ENCODE measurements around the gene ARG2. TPM values are rescaled to one million over a fixed set of nuclear protein-coding genes. Genes with fewer than 3 reads are reported as not detected.
"Not testable (repeated sequence)": the region's sequence is repeated elsewhere in the genome, so short reads cannot be mapped to it uniquely, and the experiment has no call there.

The ARG2 gene
- total RNA-seq, 1 donor = 28.0 TPM

DNA sequence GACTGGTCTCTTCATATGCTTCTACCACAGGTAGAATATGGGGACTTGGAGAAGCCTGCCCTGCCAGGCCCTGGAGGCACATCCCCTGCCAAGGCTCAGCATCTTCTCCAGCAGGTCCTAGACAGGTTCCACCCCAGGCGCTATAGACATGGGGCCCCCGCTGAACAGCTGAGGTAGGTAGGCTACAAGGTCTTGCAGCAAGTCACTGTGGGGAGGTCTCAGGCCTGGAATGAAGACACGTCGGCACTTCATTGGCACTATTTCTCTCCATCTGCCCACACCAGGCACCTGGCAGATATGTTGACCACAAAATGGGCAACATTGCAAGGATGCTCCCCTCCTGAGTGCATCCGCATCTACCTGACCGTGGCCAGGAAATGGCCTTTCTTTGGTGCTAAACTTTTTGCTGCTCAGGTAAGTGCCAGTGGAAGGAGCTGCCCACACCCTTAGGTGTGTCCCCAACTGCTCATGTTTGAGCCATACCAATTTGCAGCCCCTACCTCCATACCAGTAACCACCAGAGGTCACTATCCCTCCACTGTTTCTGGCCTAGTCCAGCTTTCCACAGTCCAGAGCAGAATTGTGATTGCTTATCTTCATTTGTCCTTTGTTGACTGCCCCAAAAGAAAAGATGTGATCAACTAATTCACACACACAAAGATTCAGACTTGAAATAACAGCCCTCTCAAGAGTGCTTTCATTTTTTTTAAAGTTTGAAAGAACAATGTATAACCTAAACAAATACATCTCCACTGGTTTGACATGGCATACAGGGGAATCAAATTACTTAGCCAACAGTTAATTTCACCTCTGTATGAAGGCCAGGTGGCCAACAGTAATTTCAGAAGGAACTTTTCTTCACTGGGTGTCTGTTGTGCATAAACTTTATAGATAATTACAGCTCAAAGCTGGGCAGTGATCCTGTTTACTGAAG lies 35.7 kb upstream of the ARG2 start:
- peak in 2 of 3 donors; percentile 45 to 68 for DNase-seq (ENCODE audit: low read depth in 2 of 3, low spot score in 2 of 3)

DNA sequence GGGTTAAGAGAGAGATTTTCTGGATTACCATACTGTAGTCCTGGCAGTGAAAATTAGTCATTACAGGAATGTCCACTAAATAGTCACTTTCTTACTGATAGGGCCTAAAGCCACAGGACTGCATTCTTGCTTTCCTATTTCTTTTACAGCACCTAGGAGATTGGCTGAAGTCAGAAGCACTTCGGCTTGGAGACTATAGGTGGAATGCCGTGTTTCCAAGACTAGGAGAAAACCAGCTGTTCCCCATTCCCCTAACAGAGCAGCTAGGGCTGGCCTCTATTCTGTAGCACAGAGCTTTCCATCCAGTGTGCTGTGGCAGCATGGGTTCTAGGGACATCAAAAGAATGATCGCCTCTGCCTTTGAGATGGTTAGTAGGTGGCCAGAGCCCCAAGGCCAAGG lies 34.7 kb upstream of the ARG2 start:
- DNase-seq (ENCODE audit: low read depth in 2 of 3, low spot score in 2 of 3) = no peak

DNA sequence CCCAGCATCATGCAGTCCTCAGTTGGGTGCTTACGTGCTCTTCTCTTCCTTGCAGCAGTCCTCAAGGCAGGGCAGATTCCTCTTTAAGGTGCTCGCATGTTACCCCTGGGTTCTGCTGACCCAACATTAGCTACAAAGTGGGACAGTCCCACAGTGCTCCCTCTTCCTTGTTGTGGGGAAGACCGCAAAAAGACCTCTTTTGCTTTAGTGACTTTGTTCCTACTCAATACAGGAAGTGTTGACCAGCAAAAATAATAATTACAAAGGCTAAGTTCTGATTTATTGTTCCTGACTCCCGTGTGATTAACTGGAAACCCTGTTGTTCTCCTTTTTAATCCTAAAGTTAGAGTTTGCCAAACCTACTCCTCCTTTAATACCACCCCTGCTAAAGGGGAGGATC lies 33.4 kb upstream of the ARG2 start:
- no peak for DNase-seq (ENCODE audit: low read depth in 2 of 3, low spot score in 2 of 3)

DNA sequence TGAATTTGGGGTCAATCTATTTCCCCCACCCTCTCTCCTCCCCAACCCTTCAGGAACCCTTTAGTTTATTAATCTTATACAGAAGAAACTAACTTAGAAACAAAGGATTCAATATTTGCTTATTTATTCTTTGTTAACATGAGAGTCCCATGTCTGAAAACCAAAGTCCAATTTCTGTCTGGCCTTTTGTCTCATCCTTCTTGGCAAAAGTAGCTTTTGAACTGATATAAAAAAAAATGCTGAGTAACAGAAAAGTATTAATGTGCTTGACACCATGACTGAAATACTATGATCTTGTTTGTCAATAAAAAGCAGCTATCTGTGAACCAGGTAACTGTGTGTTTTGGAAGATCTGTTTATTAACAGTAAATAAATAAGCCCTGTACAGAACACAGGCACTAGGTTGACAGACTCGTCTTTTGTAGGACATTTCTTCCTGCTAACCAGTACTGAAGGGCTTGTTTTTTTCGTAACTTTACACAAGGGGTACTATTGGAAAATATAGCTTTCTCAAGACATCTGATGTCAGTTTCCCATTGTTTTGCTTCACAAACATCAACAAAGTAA lies 30.4 kb upstream of the ARG2 start:
- no peak for DNase-seq (ENCODE audit: low read depth in 2 of 3, low spot score in 2 of 3)

DNA sequence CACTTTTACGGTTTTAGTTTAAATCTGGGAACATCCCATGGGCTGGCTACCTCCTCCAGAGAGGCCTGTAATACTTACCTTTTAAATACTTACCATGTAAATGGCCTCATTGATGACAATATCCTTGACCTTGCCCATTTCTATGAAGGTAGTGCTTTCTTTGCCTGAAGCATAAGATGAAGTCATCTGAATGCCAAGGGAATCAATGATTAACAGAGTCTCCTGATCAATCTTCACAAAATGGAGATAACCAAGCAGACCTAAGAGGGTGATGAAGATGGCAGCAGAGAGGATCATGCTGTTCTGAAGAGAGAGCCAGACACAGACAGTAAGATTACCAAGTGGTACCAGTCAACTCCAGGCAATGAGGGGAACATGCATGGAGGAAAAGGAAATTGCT lies 26.1 kb upstream of the ARG2 start:
- DNase-seq (ENCODE audit: low read depth in 2 of 3, low spot score in 2 of 3) = not testable (repeated sequence)

DNA sequence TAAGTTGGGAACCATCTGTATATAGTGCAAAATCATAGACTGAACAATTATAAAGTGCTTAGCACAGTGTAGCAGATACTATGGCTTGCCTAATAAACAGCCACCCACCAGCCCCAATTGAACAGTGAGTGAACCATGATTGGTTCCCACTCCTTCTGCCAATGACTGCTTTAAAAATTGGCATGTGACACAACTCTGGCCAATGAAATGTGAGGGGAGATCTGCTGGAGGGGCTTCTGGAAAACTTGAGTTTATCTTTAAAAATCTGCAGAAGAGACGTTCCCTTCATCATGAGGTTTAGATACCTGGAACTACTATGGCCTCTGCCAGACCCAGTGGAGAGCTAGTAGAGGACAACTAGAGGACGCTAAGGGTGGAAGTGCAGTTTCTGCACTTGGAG lies 24.3 kb upstream of the ARG2 start:
- no peak for DNase-seq (ENCODE audit: low read depth in 2 of 3, low spot score in 2 of 3)

DNA sequence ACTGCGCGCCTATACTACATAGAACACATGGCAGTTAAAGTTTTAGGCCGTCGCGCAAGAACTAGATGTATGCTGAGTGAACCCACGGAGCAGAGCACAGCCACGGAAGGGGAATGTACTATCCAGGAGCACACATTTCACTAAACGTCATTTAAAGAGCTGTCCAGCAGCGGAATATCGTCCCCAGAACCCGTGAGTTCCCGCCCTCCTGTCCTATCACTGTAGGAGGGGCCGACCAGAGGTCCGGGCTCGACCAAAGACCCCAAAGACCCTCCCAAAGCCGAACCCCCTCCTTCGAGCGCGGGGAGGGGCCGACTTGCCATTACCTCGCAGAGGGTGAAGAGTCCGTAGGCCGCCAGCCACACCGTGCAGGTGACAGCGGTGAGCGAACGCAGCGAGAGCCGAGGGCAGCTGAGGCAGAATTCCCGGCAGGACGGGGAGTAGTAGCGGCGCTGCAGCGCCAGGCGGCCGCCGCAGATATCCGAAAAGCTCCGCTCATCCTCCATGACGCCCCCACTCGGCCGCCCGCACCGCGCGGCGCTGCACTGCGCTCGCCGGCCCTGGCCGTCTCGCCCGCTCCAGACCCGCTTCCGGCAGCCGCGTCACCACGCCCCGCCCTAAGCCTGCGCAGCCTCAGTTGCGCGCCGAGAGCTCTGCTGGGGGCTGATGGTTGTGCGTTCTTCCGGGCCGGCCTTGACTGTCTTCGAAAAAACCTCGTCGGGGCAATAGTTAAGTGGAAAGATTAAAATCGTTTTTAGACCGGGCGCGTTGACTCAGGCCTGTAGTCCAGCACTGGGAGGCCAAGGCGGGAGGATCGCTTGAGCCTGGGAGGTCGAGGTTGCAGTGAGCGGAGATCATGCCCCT lies 19.8 kb upstream of the ARG2 start, which contains the start of gene PIGH:
Gene PIGH (minus strand): TSS at position 571 of the 864 bp plus-strand sequence. CDS start 65 bp downstream, at position 506.
- peak; percentile 84 to 95 (median 90) for DNase-seq (ENCODE audit: low read depth in 2 of 3, low spot score in 2 of 3)

DNA sequence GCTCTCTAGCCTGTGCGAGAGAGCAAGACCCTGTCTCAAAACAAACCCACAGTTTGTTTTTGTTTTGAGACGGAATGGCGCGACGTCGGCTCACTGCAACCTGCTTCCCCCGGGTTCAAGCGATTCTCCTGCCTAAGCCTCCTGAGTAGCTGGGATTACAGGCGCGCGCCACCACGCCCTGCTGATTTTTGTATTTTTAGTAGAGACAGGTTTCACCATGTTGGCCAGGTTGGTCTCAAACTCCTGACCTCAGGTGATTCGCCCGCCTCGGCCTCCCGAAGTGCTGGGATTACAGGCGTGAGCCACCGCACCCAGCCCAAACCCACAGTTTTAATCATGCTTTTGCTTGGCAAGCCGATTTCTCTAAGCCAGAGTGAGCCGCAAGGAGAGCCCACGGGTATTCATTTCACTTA lies 19.2 kb upstream of the ARG2 start:
- not testable (repeated sequence) for DNase-seq (ENCODE audit: low read depth in 2 of 3, low spot score in 2 of 3)

DNA sequence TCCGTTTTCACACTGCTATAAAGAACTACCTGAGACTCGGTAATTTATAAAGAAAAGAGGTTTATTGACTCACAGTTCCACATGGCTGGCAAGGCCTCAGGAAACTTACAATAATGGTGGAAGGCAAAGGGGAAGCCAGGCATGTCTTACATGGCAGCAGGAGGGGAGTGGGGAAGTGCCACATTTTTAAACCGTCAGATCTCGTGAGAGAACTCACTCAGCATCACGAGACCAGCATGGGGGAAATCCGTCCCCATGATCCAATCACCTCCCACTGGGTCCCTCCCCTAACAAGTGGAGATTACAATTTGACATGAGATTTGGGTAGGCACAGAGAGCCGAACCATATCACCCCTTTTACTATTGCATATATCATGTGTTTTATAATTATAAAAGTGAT lies 17.6 kb upstream of the ARG2 start:
- DNase-seq (ENCODE audit: low read depth in 2 of 3, low spot score in 2 of 3) = no peak

DNA sequence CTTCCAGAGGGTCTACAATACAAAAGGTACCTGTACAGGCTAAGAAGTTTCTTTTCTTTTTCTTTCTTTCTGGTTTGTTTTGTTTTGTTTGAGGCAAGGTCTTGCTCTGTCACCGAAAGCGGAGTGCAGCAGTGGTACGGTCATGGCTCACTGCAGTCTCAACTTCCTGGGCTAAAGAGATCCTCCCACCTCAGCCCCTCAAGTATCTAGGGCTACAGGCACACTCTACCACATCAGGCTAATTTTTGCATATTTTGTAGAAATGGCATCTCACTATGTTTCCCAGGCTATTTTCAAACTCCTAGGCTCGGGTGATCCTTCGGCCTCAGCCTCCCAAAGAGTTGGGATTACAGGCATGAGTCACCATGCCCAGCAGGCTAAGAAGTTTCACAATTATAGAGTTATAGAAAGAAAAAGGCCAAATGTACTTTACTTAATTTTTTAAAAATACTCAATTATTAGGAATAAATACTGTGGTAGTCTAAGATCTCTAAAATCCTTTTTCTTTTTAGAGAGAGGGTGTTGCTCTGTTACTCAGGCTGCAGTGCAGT lies 16.6 kb upstream of the ARG2 start:
- no peak for DNase-seq (ENCODE audit: low read depth in 2 of 3, low spot score in 2 of 3)

DNA sequence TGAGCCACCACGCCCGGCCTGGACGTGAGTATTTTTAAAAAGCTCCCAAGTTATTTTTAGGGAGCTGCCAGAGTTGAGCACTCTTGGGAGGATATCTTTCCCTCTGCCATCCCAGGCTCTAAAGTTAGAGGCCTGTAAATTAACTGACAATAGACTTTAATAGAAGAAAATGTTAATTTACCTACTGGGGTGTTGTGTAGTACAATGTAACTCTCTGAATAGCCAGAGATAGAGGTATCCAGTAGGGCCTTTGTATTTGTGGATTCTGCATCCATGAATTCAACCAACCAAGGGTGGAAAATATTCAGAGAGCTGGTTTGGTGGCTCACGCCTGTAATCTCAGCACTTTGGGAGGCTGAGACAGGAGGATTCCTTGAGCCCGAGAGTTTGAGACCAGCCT lies 12.1 kb upstream of the ARG2 start:
- DNase-seq (ENCODE audit: low read depth in 2 of 3, low spot score in 2 of 3) = no peak

DNA sequence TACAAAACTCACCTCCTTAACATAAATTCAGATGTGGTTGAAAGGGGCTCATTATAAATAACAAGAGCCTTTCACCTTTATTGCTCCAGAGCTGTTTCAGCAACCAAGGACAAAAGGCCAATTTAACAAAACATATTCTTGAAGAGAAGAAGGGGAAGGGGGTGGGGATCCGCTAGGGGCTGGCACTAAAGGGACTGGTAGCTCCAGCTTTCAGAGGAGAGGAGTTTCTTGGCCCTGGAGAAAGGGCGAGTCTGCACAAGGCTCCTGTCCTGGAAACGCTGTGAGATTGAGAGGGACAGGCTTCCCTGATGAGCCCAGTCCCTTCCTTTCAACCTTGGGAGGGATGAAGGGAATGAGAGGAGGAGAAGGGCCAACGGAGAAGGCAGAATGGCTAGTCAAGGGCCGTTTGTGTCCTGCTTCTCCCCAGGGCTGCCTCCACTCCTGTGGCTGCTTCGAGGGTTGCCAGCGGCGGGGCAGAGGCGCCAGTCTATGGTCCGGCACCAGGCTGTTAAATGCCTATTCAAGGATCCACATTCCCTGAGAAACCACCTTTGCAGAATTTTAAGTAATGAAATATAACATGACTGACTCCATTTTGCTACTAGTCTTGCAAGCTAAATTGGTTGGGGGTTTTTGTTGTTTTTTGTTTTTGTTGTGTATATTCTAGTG lies 9.9 kb upstream of the ARG2 start:
- no peak for DNase-seq (ENCODE audit: low read depth in 2 of 3, low spot score in 2 of 3)

DNA sequence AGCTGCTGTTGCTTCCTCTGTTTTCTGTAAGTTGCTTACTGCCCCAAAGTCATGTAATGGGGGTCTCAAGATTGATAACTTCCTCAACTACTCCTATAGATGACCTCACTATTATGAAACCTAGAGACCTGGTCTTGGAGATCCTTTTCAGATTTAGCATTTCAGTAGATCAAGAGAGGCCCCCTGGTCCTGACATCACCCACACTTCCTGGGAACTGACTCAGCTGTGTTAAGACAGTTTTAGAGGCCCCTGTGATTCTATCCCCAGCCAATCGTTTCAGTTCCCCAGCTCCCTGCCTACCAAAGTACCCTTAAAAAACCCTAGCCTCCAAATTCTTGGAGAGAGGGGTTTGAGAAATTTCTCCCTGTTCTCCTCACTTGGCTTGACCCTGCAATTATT lies 9.2 kb upstream of the ARG2 start:
- no peak for DNase-seq (ENCODE audit: low read depth in 2 of 3, low spot score in 2 of 3)

DNA sequence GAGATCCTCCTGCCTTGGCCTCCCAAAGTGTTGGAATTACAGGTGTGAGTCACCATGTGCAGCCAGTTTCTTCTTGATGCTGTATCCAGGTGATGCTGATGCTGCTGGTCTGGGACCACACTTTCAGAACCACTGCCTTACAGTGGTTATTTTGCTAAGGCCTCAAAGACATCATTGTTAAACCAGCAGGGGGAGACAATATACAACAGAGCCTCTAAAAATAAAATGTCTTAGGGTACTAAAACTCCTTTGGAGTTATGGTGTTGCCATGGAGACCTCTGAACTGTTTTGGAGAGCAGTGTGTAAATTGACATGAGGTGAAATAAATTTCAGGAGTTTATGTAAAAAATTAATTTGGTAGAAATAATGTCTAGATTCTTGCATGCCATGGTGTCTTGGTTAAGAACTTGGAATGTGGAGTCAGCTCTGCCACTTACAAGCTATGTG lies 1.1 kb upstream of the ARG2 start:
- peak; percentile 39 to 94 (median 80) for DNase-seq (ENCODE audit: low read depth in 2 of 3, low spot score in 2 of 3)

DNA sequence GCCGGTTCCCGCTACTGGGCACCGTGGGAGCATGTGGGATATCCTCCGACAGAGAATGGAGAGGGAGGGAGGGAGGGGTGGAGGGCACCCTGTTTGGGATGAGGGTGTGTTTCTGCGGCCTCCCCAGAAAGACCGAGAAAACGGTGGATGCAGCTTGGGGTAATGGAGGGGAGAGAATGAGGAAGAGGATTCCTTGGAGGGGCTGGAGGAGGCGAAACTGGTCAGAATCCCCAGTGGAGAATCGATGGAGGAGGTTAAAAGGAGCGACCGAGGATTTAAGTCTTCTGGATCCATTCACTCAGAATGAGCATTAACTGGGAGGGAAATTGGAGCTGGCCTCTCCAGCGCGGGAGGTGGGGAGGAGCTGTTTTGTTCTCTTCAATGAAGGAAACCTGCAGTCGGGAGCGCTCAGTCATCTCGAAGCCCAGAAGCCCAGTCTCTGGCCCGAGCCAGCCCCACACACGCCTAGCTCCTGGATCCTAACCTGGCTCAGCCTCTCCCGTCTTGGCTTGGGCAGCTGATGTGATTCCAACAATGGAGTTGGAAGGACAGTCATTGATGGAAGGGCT lies 581 bp downstream of the ARG2 start:
- DNase-seq (ENCODE audit: low read depth in 2 of 3, low spot score in 2 of 3) = peak in 1 of 3 donors; percentile 9

DNA sequence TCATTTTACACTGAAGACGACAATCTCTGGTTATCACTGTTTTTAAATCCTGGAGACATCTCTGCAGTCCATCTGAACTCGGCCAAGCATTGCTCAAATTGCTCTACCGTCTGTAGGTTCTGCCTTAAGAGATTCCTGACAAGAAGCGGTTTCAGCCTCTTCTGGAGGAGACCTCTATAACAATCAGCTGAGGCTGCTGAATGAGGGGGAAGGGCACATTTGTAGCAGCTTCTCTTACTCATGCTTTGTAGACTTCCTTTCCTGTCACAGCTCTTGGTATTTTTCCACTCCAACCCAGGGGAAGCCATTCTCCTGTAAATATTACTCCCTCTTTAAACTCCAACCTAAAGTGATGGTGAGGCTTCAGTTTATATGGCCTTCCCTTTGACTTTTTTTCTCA lies 3.0 kb downstream of the ARG2 start:
- DNase-seq (ENCODE audit: low read depth in 2 of 3, low spot score in 2 of 3) = peak in 2 of 3 donors; percentile 63 to 64

DNA sequence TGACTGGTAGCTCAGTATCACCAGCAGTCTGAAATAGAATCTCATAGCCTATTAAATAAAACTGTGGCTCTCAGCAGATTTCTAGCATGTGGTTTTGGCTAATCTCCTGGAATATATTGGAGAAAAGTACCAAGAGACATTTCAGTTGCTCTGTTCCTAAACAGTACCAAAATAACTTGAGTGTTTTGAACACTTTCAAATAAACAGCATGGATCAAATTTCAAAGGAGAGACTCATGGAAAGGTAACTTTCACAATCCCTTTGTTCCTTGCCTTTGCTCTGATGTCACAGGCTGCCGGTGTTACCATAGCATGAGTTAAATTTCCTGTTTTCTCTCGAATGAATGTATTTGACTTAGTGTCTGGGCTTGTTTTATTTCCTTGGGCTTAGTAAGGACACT lies 3.4 kb downstream of the ARG2 start:
- DNase-seq (ENCODE audit: low read depth in 2 of 3, low spot score in 2 of 3) = peak in 1 of 3 donors; percentile 33

DNA sequence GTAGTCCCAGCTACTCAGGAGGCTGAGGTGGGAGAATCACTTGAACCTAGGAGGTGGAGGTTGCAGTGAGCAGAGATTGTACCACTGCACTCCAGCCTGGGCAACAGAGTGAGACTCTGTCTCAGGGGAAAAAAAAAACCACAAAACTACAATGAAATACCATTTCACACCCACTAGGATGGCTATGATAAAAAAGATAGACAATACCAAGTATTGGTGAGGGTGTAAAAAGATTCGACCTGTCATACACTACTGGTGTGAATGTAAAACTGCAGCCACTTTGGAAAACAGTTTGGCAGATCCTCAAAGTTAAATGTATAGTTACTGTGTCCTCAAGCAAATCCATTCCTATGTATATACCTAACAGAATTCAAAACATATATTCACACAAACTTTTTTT lies 6.4 kb downstream of the ARG2 start:
- not testable (repeated sequence) for DNase-seq (ENCODE audit: low read depth in 2 of 3, low spot score in 2 of 3)

DNA sequence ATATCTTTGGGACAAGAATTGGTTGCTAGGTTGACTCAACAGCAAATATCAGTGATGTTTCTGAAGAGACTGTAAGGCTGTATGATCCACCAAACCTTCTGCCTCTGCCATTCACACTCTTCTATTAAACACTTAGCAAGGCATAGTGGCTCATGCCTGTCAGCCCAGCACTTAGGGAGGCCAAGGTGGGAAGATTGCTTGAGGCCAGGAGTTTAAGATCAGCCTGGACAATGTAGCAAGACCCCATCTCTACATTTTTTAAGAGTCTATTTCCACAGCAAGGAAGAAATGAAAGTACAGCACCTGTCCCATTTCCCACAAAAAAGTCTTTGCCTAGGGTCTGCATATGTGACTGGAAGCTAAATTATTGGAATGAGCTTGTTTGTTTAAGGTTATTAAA lies 7.8 kb downstream of the ARG2 start:
- DNase-seq (ENCODE audit: low read depth in 2 of 3, low spot score in 2 of 3) = no peak

DNA sequence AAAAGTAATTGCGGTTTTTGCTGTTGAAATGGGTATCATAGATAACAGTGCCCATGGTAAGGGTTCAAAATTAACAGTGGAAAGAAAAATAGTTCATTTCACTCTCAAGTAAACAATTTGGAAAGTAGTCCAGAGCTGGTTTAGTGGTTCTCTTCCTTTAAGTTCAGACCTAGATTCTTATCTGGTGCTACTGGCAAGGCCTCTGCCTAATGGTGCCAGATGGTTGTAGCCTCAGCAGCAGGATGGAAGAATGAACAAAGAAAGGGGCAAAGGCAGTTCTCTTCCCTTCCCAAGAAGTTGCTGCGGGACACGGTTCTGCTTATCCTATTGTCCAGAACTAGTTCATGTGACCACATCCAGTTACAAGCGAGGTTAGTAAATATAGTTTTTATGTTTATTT lies 10.5 kb downstream of the ARG2 start:
- no peak for DNase-seq (ENCODE audit: low read depth in 2 of 3, low spot score in 2 of 3)

All from hematopoietic multipotent progenitor cell (in vitro differentiated cells).